HG02938 (cell line): ENCODE results near the gene KCTD16.
A peak's percentile ranks its signal among the peaks of the same experiment; 100 is the strongest.

Source experiments
- ATAC-seq: cut with Tn5 transposase; IDR thresholded peaks from one replicate; pipeline ENCODE4 v1.9.1; 2021; ENCODE audit warnings: mild to moderate bottlenecking, moderate library complexity; ENCODE audit not compliant: unreplicated experiment

KCTD16 gene

GRCh38 chr5:144329681-144330080 lies 159.0 kb downstream of the KCTD16 start:
- ATAC-seq: no peak

- no peak for ATAC-seq
Observed at GRCh38 chr5:144331361-144331760, 160.7 kb downstream of the KCTD16 start.

GRCh38 chr5:144332265-144332664 lies 161.6 kb downstream of the KCTD16 start:
- no peak for ATAC-seq

- ATAC-seq: peak; percentile 53
Observed at GRCh38 chr5:144333336-144333920, 162.8 kb downstream of the KCTD16 start.

GRCh38 chr5:144335561-144335960 lies 164.9 kb downstream of the KCTD16 start:
- ATAC-seq: peak; percentile 52

- ATAC-seq: no peak
Observed at GRCh38 chr5:144336191-144336961, 165.7 kb downstream of the KCTD16 start.

GRCh38 chr5:144352330-144352729 lies 181.7 kb downstream of the KCTD16 start:
- ATAC-seq: no peak

GRCh38 chr5:144352732-144353317 lies 182.2 kb downstream of the KCTD16 start:
- no peak for ATAC-seq

- no peak for ATAC-seq
Observed at GRCh38 chr5:144356489-144356888, 185.8 kb downstream of the KCTD16 start.

GRCh38 chr5:144361406-144361805 lies 190.7 kb downstream of the KCTD16 start:
- ATAC-seq: no peak

- no peak for ATAC-seq
Observed at GRCh38 chr5:144365885-144366284, 195.2 kb downstream of the KCTD16 start.

- no peak for ATAC-seq
Observed at GRCh38 chr5:144367991-144368390, 197.3 kb downstream of the KCTD16 start.

- no peak for ATAC-seq
Observed at GRCh38 chr5:144368556-144368955, 197.9 kb downstream of the KCTD16 start.

GRCh38 chr5:144369006-144369405 lies 198.3 kb downstream of the KCTD16 start:
- peak; percentile 62 for ATAC-seq

GRCh38 chr5:144370273-144370672 lies 199.6 kb downstream of the KCTD16 start:
- ATAC-seq: no peak

- no peak for ATAC-seq
Observed at GRCh38 chr5:144374637-144375036, 204.0 kb downstream of the KCTD16 start.

GRCh38 chr5:144377207-144377606 lies 206.5 kb downstream of the KCTD16 start:
- no peak for ATAC-seq

GRCh38 chr5:144378681-144379080 lies 208.0 kb downstream of the KCTD16 start:
- no peak for ATAC-seq

GRCh38 chr5:144385597-144385996 lies 214.9 kb downstream of the KCTD16 start:
- no peak for ATAC-seq

GRCh38 chr5:144386315-144386714 lies 215.6 kb downstream of the KCTD16 start:
- no peak for ATAC-seq

- ATAC-seq: no peak
Observed at GRCh38 chr5:144390133-144390532, 219.5 kb downstream of the KCTD16 start.

GRCh38 chr5:144391044-144391443 lies 220.4 kb downstream of the KCTD16 start:
- no peak for ATAC-seq
